Measurements from ENCODE around the gene FNTB.
"Not testable (repeated sequence)": the region's sequence is repeated elsewhere in the genome, so short reads cannot be mapped to it uniquely, and the experiment has no call there.

FNTB gene

GRCh38 chr14:65057695-65058094 is 71.0 kb downstream of the FNTB start:
- no peak for DNase-seq

GRCh38 chr14:65062096-65063075 is 75.7 kb downstream of the FNTB start:
- DNase-seq = no peak

DNA sequence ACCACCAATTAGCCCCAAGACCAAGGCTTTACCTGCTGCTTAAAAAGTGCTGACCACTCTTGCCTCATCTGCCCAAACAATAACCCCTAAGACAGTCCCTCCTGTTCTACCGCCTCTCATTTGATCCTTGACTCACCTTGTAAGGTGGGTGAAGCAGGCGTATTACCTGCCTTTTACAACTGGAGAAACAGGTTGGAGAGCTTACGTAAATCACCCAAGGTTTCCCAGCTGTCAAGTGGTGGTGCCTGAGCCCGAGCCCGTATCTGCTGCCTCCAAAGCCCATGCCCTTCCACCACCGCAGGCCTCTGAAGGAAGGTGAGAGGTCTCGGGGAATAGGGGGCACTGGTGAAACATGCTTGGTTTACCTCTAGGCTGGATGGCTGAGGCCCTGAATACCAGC is 79.0 kb downstream of the FNTB start:
- no peak for DNase-seq

DNA sequence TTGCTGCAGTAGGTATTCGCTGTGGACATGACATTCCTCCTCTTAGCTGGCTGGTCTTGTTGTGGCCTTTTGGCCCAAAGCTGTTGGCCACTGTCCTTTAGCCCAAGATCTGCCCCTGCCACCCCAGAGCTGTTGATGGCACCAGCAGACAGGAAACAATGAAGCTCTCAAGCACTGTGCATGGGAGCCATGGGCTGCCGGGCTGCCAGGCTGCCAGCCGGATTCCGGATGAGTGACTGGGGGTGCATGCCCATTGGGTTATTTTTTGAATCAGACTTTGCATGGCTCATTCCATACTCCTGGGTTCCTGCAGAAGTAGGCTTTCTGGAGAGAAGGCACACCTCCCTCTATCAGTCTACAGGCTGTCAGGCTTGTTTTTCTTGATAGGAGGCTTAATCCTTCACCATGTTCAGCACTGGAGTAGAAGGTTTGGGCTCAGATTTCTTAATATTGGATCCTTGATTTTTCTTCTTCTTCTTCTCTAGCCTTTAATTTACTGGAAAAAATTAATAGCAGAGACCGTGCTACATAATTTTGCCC is 83.2 kb downstream of the FNTB start:
- DNase-seq = peak; percentile 50

- DNase-seq = peak; percentile 92
Observed at GRCh38 chr14:65070471-65070976, 83.8 kb downstream of the FNTB start.

DNA sequence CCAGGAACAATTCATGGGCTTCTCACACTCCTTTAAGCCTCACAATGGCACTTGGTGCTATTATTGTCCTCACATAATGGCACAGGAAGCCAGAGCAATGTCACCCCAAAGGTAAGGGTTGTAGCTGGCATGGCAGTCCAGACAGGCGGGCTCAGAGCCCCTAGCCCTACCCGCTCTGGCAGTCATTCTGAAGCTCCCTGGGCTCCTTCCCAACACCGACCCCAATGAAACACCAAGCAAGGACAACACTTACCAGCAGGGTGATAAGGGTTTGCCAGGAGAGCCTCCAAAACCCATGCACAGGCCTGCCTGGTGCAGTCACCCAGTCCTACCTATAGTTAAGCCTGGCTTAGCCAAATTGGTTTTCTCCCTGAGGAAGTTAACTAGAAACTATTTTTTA is 84.8 kb downstream of the FNTB start:
- peak; percentile 4 for DNase-seq

GRCh38 chr14:65072256-65072655 is 85.6 kb downstream of the FNTB start:
- DNase-seq = no peak

DNA sequence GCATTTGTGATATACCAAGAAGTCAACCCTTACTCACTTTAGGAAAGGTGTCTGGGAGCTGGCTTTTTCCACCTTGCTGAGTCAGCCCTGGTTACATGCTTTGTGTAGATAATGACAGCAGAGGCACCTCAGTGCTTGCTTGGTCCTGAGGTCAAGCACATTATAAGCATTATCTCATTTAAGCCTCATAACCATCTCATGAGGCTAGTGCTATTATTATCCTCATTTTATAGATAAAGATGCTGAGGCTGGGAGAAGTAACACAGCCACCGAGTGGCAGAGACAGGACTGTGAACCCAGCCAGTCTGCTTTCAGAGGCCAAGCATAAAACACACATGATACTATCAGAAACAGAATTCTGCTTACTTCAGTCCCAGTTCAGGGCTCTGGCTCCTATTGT is 86.2 kb downstream of the FNTB start:
- no peak for DNase-seq

DNA sequence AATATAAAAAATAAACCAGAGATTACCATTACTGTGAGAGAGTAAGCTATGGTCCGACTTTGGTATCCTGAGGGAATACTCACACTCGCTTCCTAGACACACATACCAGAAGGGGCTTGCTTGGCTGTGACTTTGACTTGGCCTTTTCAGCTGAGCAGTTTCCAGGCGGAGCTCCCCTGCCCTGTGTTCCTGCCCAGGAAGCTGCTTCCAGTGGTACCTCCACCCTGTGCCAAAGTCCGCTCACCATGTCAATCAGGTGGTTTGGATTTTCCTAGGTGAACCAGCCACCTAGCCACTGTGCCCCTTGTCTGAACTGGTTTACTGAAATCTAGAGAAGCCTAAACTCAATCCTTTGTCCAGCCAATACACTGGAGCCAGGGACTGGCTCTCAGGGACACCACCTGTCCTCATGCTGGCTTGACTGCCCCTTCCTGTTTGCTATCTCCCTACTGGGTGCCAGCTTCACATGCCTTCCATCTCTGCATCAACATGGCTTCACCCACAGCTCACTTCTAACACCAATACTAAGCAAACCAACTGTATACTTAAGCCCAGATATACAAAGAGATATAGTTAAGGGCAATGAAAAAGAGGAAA is 87.0 kb downstream of the FNTB start:
- peak; percentile 3 for DNase-seq

- no peak for DNase-seq
Observed at GRCh38 chr14:65074449-65075150, 87.9 kb downstream of the FNTB start.

GRCh38 chr14:65075628-65076325 is 89.1 kb downstream of the FNTB start:
- no peak for DNase-seq

DNA sequence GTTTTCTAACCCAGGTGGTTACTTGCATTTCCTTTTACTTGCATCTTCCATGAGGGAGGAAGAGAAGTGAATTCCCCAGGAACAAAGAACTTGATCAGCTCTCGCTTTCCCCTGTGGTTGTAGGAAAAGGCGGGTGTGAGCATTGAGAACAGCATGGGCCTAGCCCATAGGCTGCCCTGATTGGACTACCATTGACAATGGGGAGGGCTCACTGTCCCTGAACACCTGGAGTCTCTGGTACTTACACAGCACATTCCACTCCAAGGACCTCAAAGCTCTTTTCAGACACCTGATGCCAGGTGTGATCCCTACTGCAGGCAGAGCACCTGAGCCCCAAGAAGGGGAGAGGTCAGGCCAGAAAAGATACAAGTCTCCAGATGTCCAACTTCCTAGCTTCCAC is 90.6 kb downstream of the FNTB start:
- DNase-seq = no peak

DNA sequence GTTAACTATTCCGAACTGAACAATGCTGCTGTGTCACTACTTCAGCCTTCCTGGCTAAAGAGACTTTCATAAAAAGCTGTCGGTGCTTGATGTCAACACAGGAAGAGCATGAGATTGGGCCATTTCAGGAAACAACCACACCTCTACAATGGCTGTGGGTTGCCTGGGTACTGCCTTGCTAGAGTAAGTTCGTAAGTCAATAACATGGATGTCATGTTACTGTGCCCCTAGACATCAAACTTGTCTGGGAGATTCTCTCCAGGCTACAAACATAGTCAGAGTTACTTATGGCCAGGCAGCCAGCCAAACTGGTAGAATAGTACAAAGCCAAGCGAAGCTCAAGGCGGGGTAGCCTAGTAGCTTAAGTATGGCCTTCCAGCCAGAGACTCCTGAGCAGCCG is 92.5 kb downstream of the FNTB start:
- DNase-seq = no peak

DNA sequence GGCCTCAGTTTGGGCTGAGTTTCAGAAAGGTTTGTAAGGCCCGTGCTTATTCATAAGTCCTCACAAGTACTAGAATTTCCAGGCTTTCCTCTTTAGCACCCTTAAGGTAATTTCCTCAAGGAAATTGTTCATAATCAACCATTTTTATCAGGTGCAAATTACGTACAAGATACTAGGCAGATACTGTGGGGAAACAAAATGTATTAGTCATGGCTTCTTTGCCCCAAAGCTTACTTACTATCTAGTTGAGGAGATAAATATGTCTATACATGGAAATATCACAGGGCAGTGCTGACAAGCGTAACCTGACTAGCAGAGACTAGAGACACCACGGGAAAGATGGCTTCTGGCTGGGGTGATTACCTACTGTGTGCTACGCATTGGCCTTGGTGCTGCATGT is 93.1 kb downstream of the FNTB start:
- no peak for DNase-seq

- no peak for DNase-seq
Observed at GRCh38 chr14:65080960-65081747, 94.5 kb downstream of the FNTB start.

- DNase-seq = no peak
Observed at GRCh38 chr14:65082930-65083329, 96.2 kb downstream of the FNTB start.

- DNase-seq = no peak
Observed at GRCh38 chr14:65084554-65085505, 98.1 kb downstream of the FNTB start.

DNA sequence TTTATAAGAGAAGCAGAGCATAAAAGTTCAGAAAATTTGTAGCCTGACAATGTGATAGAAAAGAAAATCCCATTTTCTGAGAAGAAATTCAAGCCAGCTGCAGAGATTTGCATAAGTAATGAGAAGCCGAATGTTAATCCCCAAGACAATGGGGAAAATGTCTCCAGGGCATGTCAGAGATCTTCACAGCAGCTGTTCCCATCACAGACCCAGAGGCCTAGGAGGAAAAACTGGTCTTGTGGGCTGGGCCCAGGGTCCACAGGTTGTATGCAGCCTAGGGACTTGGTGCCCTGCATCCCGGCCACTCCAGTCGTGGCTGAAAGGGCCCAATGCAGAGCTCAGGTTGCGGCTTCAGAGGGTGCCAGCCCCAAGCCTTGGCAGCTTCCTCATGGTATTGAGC is 100.0 kb downstream of the FNTB start:
- DNase-seq = not testable (repeated sequence)

DNA sequence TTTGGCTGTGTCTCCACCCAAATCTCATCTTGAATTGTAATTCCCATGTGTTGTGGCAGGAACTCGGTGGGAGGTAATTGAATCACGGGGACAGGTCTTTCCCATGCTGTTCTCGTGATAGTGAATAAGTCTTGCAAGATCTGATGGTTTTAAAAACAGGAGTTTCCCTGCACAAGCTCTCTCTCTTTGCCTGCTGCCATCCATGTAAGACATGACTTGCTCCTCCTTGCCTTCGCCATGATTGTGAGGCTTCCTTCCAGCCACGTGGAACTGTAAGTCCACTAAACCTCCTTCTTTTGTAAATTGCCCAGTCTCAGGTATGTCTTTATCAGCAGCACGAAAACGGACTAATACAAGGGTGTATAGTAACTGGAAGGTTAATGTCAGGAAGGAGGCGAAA is 101.1 kb downstream of the FNTB start:
- DNase-seq = not testable (repeated sequence)

- no peak for DNase-seq
Observed at GRCh38 chr14:65092349-65092748, 105.7 kb downstream of the FNTB start.
